H9 (cell line): ENCODE measurements around the gene SPOCK3. TPM values are rescaled to one million over a fixed set of nuclear protein-coding genes. Genes with fewer than 3 reads are reported as not detected.

ENCODE experiments used
- DNase-seq: peaks from one replicate; pipeline ENCODE4 v3.0.0-alpha.2; 2017
- H2AFZ ChIP-seq: one replicate; pipeline ENCODE4 v1.6.1; 2013; ENCODE audit warnings: mild to moderate bottlenecking, low read length, control low read depth, moderate library complexity
- H2AK5ac ChIP-seq: 2 replicates; pipeline ENCODE4 v1.6.1; 2013; ENCODE audit warnings: low read length, control low read depth, mixed read lengths; ENCODE audit not compliant: insufficient read length
- H2BK120ac ChIP-seq: one replicate; pipeline ENCODE4 v1.6.1; 2013; ENCODE audit warnings: low read depth, mild to moderate bottlenecking, low read length, control low read depth, inconsistent platforms; ENCODE audit not compliant: poor library complexity, severe bottlenecking
- H2BK12ac ChIP-seq: 2 replicates; pipeline ENCODE4 v1.6.1; 2013; ENCODE audit warnings: low read length, control low read depth, mixed read lengths, low read depth; ENCODE audit not compliant: insufficient read length
- H2BK15ac ChIP-seq: 2 replicates; pipeline ENCODE4 v1.6.1; 2013; ENCODE audit warnings: low read depth, low read length, control low read depth
- H2BK20ac ChIP-seq: one replicate; pipeline ENCODE4 v1.6.1; 2013; ENCODE audit warnings: low read depth, mild to moderate bottlenecking, low read length, control low read depth, inconsistent platforms; ENCODE audit not compliant: poor library complexity, severe bottlenecking
- H2BK5ac ChIP-seq: 2 replicates; pipeline ENCODE4 v1.6.1; 2013; ENCODE audit warnings: low read length, control low read depth, mixed read lengths; ENCODE audit not compliant: insufficient read length
- H3K14ac ChIP-seq: 2 replicates; pipeline ENCODE4 v1.6.1; 2013; ENCODE audit warnings: low read length, control low read depth; ENCODE audit not compliant: insufficient read depth
- H3K18ac ChIP-seq: 2 replicates; pipeline ENCODE4 v1.6.1; 2013; ENCODE audit warnings: low read depth, mild to moderate bottlenecking, mixed read lengths, low read length, control low read depth; ENCODE audit not compliant: insufficient read length
- H3K23ac ChIP-seq: 2 replicates; pipeline ENCODE4 v1.6.1; 2013; ENCODE audit warnings: low read length, control low read depth, mixed read lengths, low read depth; ENCODE audit not compliant: insufficient read length
- H3K23me2 ChIP-seq: 2 replicates; pipeline ENCODE4 v1.6.1; 2013; ENCODE audit warnings: low read depth, mild to moderate bottlenecking, mixed read lengths, low read length, control low read depth; ENCODE audit not compliant: insufficient read length, poor library complexity, severe bottlenecking
- H3K27ac ChIP-seq: 2 replicates; pipeline ENCODE4 v1.5.1; 2013; ENCODE audit warnings: low read length, control low read depth, mixed read lengths, low read depth; ENCODE audit not compliant: insufficient read length
- H3K27me3 ChIP-seq: 2 replicates; pipeline ENCODE4 v1.6.1; 2013; ENCODE audit warnings: low read length, control low read depth, inconsistent platforms; ENCODE audit not compliant: insufficient read depth
- H3K4ac ChIP-seq: 2 replicates; pipeline ENCODE4 v1.6.1; 2013; ENCODE audit warnings: low read depth, mild to moderate bottlenecking, control low read depth, inconsistent platforms, low read length, moderate library complexity
- H3K4me1 ChIP-seq: 2 replicates; pipeline ENCODE4 v1.6.1; 2013; ENCODE audit warnings: low read length, control low read depth, inconsistent platforms; ENCODE audit not compliant: insufficient read depth
- H3K4me2 ChIP-seq: 2 replicates; pipeline ENCODE4 v1.6.1; 2013; ENCODE audit warnings: low read length, control low read depth, mixed read lengths; ENCODE audit not compliant: insufficient read length, insufficient read depth
- H3K56ac ChIP-seq: 2 replicates; pipeline ENCODE4 v1.6.1; 2013; ENCODE audit warnings: low read depth, mild to moderate bottlenecking, mixed read lengths, low read length, control low read depth; ENCODE audit not compliant: insufficient read length
- H3K79me1 ChIP-seq: 2 replicates; pipeline ENCODE4 v1.6.1; 2013; ENCODE audit warnings: low read depth, mild to moderate bottlenecking, moderate library complexity, low read length, control low read depth, inconsistent platforms; ENCODE audit not compliant: insufficient read depth, poor library complexity, severe bottlenecking
- H3K79me2 ChIP-seq: 2 replicates; pipeline ENCODE4 v1.6.1; 2013; ENCODE audit warnings: low read length, control low read depth, inconsistent platforms; ENCODE audit not compliant: insufficient read depth
- H3K9ac ChIP-seq: 2 replicates; pipeline ENCODE4 v1.6.1; 2013; ENCODE audit warnings: low read length, control low read depth, mixed read lengths; ENCODE audit not compliant: insufficient read length; ENCODE audit errors: extremely low read depth
- H3K9me3 ChIP-seq: one replicate; pipeline ENCODE4 v1.6.1; 2013; ENCODE audit warnings: low read depth, low read length, inconsistent platforms; ENCODE audit not compliant: control insufficient read depth
- H3T11ph ChIP-seq: one replicate; pipeline ENCODE4 v1.6.1; 2013; ENCODE audit warnings: mild to moderate bottlenecking, low read length, control low read depth, inconsistent platforms
- H4K20me1 ChIP-seq: one replicate; pipeline ENCODE4 v1.6.1; 2013; ENCODE audit not compliant: control insufficient read depth, insufficient read length, insufficient read depth
- H4K5ac ChIP-seq: 2 replicates; pipeline ENCODE4 v1.6.1; 2013; ENCODE audit warnings: low read depth, mild to moderate bottlenecking, mixed read lengths, low read length, control low read depth; ENCODE audit not compliant: insufficient read length
- H4K8ac ChIP-seq: replicated peaks from 2 replicates; pipeline ENCODE4 v1.6.1; 2013; ENCODE audit warnings: low read length, control low read depth, mixed read lengths, low read depth; ENCODE audit not compliant: insufficient read length
- H4K91ac ChIP-seq: 2 replicates; pipeline ENCODE4 v1.6.1; 2013; ENCODE audit warnings: low read depth, mild to moderate bottlenecking, moderate library complexity, mixed read lengths, low read length, control low read depth; ENCODE audit not compliant: insufficient read length
- H3K27ac Mint-ChIP-seq, 3 experiments: 2 replicates in 2 of 3; 3 replicates in 1 of 3; pipeline ENCODE4 v1.8.0; 2020 to 2021; ENCODE audit warnings: mixed read lengths in 3 of 3, mild to moderate bottlenecking in 1 of 3, moderate library complexity in 1 of 3
- H3K27me3 Mint-ChIP-seq: 2 replicates; pipeline ENCODE4 v1.8.0; 2021; ENCODE audit warnings: low read depth, mild to moderate bottlenecking, moderate library complexity, mixed read lengths
- H3K36me3 Mint-ChIP-seq, 3 experiments: 2 replicates in 2 of 3; 3 replicates in 1 of 3; pipeline ENCODE4 v1.8.0; 2020 to 2021; ENCODE audit warnings: low read depth in 3 of 3, mixed read lengths in 3 of 3; ENCODE audit not compliant: insufficient read depth in 1 of 3
- H3K4me1 Mint-ChIP-seq, 2 experiments: 2 replicates each; pipeline ENCODE4 v1.8.0; 2020; ENCODE audit warnings: mixed read lengths in 2 of 2
- H3K4me3 Mint-ChIP-seq, 2 experiments: 2 replicates in 1 of 2; 3 replicates in 1 of 2; pipeline ENCODE4 v1.8.0; 2020 to 2021; ENCODE audit warnings: mild to moderate bottlenecking in 2 of 2, mixed read lengths in 2 of 2, moderate library complexity in 1 of 2
- H3K9me3 Mint-ChIP-seq, 2 experiments: 2 replicates in 1 of 2; 3 replicates in 1 of 2; pipeline ENCODE4 v1.8.0; 2020; ENCODE audit warnings: mild to moderate bottlenecking in 2 of 2, mixed read lengths in 2 of 2, moderate library complexity in 1 of 2
- WGBS: extraction: QIAGEN DNeasy Blood & Tissue Kit; methylation state at CpG from one replicate; pipeline ENCODE4 v1.1.7; 2013; ENCODE audit warnings: missing lambda C conversion rate, low lambda C conversion rate, mixed read lengths; ENCODE audit not compliant: insufficient read length; ENCODE audit errors: extremely low coverage; 5-methylcytosine and 5-hydroxymethylcytosine counted together
- total RNA-seq: library from RNA; stranded (reverse); gene quantifications from 2 replicates; pipeline ENCODE4 v1.2.1, GENCODE V29; 2021
- TF ChIP-seq, protein P1 (sequence below): fragments of 200-600 bp; sonication (generic); conservative IDR thresholded peaks from 3 replicates; pipeline ENCODE4 v1.8.0; 2021; ENCODE audit warnings: antibody characterized with exemption, mild to moderate bottlenecking

SPOCK3 gene
- total RNA-seq, 1 experiment from 2014 or later, result 0.28 TPM

DNA sequence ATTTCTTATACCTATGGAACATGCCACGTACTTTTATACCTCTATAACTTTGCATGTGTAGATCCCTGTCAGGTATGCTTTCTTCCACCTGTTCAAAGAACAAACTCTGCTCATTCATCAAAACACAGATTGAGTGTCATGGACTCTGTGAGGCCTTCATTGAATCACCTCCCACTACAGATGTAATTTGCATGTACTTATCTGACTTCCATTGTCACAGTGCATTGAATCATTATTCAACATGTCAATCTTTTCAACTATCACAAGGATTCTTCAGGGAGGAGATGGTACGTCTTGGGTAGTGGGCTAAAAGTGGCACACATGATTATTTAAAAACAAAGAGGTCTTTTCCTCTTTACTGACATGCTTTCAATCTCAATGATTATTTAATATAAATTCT, 24.1 kb downstream of the SPOCK3 start:
- TF ChIP-seq, protein P1, sequence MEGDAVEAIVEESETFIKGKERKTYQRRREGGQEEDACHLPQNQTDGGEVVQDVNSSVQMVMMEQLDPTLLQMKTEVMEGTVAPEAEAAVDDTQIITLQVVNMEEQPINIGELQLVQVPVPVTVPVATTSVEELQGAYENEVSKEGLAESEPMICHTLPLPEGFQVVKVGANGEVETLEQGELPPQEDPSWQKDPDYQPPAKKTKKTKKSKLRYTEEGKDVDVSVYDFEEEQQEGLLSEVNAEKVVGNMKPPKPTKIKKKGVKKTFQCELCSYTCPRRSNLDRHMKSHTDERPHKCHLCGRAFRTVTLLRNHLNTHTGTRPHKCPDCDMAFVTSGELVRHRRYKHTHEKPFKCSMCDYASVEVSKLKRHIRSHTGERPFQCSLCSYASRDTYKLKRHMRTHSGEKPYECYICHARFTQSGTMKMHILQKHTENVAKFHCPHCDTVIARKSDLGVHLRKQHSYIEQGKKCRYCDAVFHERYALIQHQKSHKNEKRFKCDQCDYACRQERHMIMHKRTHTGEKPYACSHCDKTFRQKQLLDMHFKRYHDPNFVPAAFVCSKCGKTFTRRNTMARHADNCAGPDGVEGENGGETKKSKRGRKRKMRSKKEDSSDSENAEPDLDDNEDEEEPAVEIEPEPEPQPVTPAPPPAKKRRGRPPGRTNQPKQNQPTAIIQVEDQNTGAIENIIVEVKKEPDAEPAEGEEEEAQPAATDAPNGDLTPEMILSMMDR, result no peak
- Histone ChIP-seq H3K79me2 (no peaks in the 10 kb centered on the region), H4K91ac (no peak overlapping the region), H4K20me1 (no peaks in the 10 kb centered on the region), H2AK5ac (no peak overlapping the region), H3K9me3 (no peaks in the 10 kb centered on the region), H2BK12ac (no peak overlapping the region), H4K5ac (no peak overlapping the region), H2BK5ac (no peak overlapping the region), H3K79me1 (no peaks in the 10 kb centered on the region), H3K14ac (no peak overlapping the region), H3K9ac (no peak overlapping the region), H3K4ac (no peak overlapping the region), H3K27ac (no peak overlapping the region), H3K27me3 (no peaks in the 10 kb centered on the region), H3K4me1 (no peaks in the 10 kb centered on the region), H2AFZ (no peak overlapping the region), H3K18ac (no peak overlapping the region), H2BK15ac (no peak overlapping the region), H2BK120ac (no peak overlapping the region), H3K56ac (no peak overlapping the region), H4K8ac (no peak overlapping the region), H3K23me2 (no peaks in the 10 kb centered on the region), H3T11ph (no peak overlapping the region), H3K23ac (no peak overlapping the region), H3K4me2 (no peak overlapping the region), H2BK20ac (no peak overlapping the region)
- Mint-ChIP-seq H3K4me3 (no peak overlapping the region), H3K27me3 (no peaks in the 10 kb centered on the region), H3K27ac (no peak overlapping the region), H3K36me3 (no peaks in the 10 kb centered on the region), H3K4me1 (no peaks in the 10 kb centered on the region), H3K9me3 (no peaks in the 10 kb centered on the region)
- no peak for DNase-seq
- no CpG with 5 or more reads among the region's 2 CpGs for WGBS
